AG09309 (cell line): ENCODE data around the gene LDHD.

ENCODE experiments used
- DNase-seq: peaks from one replicate; pipeline ENCODE4 v3.0.0-alpha.2; 2010; ENCODE audit warnings: low read depth
- H3K4me3 ChIP-seq: 2 replicates; pipeline ENCODE4 v1.5.1; 2011; ENCODE audit warnings: mild to moderate bottlenecking, low read depth, low read length, moderate library complexity; ENCODE audit not compliant: control insufficient read depth
- TF ChIP-seq, protein P1 (sequence below): IDR thresholded peaks from 2 replicates; pipeline ENCODE4 v1.5.1; 2011; ENCODE audit warnings: mild to moderate bottlenecking, low read depth, low read length, inconsistent platforms; ENCODE audit not compliant: insufficient read depth, control insufficient read depth; ENCODE audit errors: missing control alignments

Gene LDHD

DNA sequence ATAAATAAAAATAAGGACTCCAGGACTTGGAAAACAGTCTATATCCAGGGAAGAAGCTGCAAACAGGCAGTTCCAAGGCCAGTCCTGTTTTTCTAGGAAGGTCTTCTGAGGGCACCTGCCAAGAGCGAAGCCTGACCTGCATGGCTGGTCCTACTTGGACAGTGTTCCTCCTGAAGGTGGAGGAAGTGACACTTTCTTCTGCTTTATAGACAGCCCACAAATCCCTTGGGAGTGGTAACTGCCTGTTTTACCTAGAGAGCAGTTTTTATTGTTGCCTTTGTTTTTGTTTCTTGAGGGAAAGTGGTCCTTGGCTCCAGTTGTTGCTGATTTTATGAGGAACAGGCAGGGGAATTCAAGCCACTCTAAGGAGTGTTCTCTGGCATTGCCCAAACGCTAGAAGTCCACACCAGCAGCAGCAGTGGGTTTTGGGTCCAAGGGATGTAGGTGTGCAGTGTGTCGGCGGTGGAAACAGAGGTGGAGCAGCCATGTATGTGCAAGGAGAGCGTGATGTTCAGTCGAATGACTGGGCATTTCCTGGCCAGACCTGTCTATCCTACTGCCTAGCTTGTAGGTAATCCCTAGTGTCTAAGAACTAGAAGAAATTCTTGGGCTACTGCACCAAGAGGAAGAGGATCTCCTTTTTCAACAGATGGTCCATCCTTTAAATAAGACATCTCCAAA is 35.3 kb downstream of the LDHD start:
- no peak for DNase-seq
- H3K4me3 ChIP-seq, result no peak overlapping the region
- TF ChIP-seq, protein P1, sequence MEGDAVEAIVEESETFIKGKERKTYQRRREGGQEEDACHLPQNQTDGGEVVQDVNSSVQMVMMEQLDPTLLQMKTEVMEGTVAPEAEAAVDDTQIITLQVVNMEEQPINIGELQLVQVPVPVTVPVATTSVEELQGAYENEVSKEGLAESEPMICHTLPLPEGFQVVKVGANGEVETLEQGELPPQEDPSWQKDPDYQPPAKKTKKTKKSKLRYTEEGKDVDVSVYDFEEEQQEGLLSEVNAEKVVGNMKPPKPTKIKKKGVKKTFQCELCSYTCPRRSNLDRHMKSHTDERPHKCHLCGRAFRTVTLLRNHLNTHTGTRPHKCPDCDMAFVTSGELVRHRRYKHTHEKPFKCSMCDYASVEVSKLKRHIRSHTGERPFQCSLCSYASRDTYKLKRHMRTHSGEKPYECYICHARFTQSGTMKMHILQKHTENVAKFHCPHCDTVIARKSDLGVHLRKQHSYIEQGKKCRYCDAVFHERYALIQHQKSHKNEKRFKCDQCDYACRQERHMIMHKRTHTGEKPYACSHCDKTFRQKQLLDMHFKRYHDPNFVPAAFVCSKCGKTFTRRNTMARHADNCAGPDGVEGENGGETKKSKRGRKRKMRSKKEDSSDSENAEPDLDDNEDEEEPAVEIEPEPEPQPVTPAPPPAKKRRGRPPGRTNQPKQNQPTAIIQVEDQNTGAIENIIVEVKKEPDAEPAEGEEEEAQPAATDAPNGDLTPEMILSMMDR, result no peak

- TF ChIP-seq, protein P1, result no peak
- H3K4me3 ChIP-seq, result no peak overlapping the region
- DNase-seq, result no peak
Measured at GRCh38 chr16:75080205-75081029, 36.2 kb downstream of the LDHD start.

DNA sequence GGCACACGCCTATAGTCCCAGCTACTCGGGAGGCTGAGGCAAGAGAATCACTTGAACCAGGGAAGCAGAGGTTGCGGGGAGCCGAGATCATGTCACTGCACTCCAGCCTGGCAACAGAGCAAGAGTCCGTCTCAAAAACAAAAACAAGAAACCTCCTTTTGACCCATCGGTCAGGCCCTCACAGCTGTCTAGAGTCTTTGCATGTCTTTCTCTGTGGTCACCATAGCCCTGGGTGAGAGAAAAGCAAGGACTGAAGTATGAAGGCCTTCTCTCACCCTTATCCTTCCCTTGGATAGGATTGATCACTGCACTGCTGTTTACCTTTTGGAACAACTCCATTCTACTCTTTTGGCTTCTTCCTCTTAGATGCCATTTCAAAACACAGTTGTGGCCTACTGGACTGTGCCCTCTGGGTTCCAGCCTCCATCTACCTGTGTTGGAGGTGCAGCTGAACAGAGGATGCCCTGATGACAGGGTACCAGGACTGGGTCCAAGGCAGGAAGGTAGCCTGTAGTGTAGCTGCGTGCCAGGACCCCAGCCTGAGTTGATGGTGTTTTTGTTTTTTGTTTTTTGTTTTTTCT is 37.1 kb downstream of the LDHD start:
- DNase-seq, result no peak
- no peak overlapping the region for H3K4me3 ChIP-seq
- TF ChIP-seq, protein P1, result no peak

GRCh38 chr16:75078886-75079285 is 37.7 kb downstream of the LDHD start:
- DNase-seq, result no peak
- H3K4me3 ChIP-seq, result no peak overlapping the region
- TF ChIP-seq, protein P1, result no peak

GRCh38 chr16:75075688-75076268 is 40.8 kb downstream of the LDHD start:
- TF ChIP-seq, protein P1, result no peak
- DNase-seq, result no peak
- H3K4me3 ChIP-seq, result no peak overlapping the region

DNA sequence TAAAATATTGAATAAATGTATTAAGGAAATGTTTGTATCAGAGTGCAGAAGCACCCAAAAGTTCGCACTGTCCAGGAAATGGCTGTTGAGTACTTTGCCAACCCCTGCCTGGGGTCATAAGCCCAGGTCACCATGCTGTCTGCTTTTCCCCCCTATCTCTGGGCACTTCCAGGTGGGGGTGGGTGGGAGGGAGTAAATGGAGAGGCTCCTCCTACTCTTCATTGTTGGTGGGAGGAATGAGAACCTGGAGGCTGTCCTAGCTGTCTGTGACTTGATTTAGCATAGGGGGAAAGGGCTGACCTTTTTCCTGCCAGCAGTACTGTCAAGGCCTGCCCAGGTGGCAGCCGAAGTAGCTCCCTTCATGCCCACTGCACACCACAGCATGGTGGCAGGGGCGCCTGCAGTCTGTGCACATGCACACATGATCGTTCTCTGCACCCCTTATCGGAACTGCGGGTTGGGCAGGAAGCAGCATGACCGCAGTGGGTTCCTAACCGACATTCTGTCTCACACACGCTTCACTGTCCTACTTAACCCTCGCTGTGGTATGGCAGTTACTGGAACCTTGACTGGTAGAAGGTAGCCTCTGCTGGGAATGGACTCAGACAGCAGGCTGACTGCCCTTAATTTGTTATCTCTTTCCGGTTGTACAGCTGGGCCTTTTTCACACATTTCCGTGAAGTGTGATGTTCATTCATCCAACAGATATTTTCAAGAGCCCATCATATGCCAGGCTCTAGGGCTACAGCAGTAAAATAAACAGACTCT is 41.5 kb downstream of the LDHD start:
- H3K4me3 ChIP-seq, result no peak overlapping the region
- TF ChIP-seq, protein P1, result no peak
- DNase-seq, result no peak
